HEK293 (cell line): ENCODE data around the gene DNAJC6.

Experiments
- CTCF ChIA-PET: fragments of 350-600 bp; formaldehyde crosslinking; extraction: SDS; loops from one replicate; lab custom pipeline; 2021; ENCODE audit warnings: antibody characterized with exemption; lab: Yijun Ruan, JAX
- POLR2A ChIA-PET: fragments of 300-600 bp; formaldehyde crosslinking; extraction: SDS; loops from one replicate; lab custom pipeline; 2020; ENCODE audit warnings: antibody characterized with exemption, inconsistent platforms; lab: Yijun Ruan, JAX
- H3K27ac ChIP-seq: fragments of 200-500 bp; sonication (Bioruptor generic); 2 replicates; pipeline ENCODE4 v1.5.1; 2014; ENCODE audit warnings: low read depth, low read length, control low read depth, inconsistent platforms; ENCODE audit errors: extremely low read depth
- H3K36me3 ChIP-seq, 2 experiments: fragments of 200-500 bp in 1 of 2; sonication (Bioruptor generic) in 1 of 2; 1 replicate in 1 of 2; 2 replicates in 1 of 2; pipeline ENCODE4 v1.5.1; 2014 to 2017; ENCODE audit warnings: inconsistent platforms in 2 of 2, low read length in 2 of 2; ENCODE audit not compliant: control insufficient read depth in 2 of 2, insufficient read depth in 1 of 2
- H3K4me1 ChIP-seq: fragments of 200-500 bp; sonication (Bioruptor generic); 2 replicates; pipeline ENCODE4 v1.5.1; 2014; ENCODE audit warnings: mild to moderate bottlenecking, low read length, inconsistent platforms; ENCODE audit not compliant: control insufficient read depth, insufficient read depth
- H3K4me3 ChIP-seq: 2 replicates; pipeline ENCODE4 v1.5.1; 2011; ENCODE audit warnings: low read depth, mild to moderate bottlenecking, control low read depth, low read length, moderate library complexity
- H3K9me3 ChIP-seq: fragments of 200-500 bp; sonication (Bioruptor generic); 2 replicates; pipeline ENCODE4 v1.5.1; 2014; ENCODE audit warnings: low read depth, low read length, inconsistent platforms; ENCODE audit not compliant: control insufficient read depth, insufficient read depth
- EGR2 ChIP-seq: fragments of 450-650 bp; formaldehyde crosslinking; IDR thresholded peaks from 2 replicates; pipeline ENCODE4 v1.5.1; 2016; ENCODE audit warnings: low read depth, missing biosample characterization, missing genetic modification characterization
- HOXA7 ChIP-seq: sonication (generic); formaldehyde crosslinking; IDR thresholded peaks from 2 replicates; pipeline ENCODE4 v1.8.1; 2022; ENCODE audit warnings: missing genetic modification reagents, borderline replicate concordance
- IKZF3 ChIP-seq: fragments of 450-650 bp; IDR thresholded peaks from 2 replicates; pipeline ENCODE4 v1.5.0; 2018; ENCODE audit warnings: missing biosample characterization, mild to moderate bottlenecking, missing genetic modification characterization, moderate library complexity
- KLF1 ChIP-seq: fragments of 450-650 bp; formaldehyde crosslinking; IDR thresholded peaks from 2 replicates; pipeline ENCODE4 v1.5.1; 2016; ENCODE audit warnings: missing biosample characterization, missing genetic modification characterization
- KLF7 ChIP-seq: fragments of 450-650 bp; formaldehyde crosslinking; IDR thresholded peaks from 2 replicates; pipeline ENCODE4 v1.5.1; 2016; ENCODE audit warnings: missing biosample characterization, missing genetic modification characterization, borderline replicate concordance
- MYNN ChIP-seq: fragments of 450-650 bp; formaldehyde crosslinking; IDR thresholded peaks from 2 replicates; pipeline ENCODE4 v1.5.1; 2016; ENCODE audit warnings: missing biosample characterization, missing genetic modification characterization, borderline replicate concordance
- PATZ1 ChIP-seq: fragments of 450-650 bp; formaldehyde crosslinking; IDR thresholded peaks from 2 replicates; pipeline ENCODE4 v1.5.1; 2016; ENCODE audit warnings: missing biosample characterization, missing genetic modification characterization
- RBAK ChIP-seq: fragments of 450-650 bp; formaldehyde crosslinking; IDR thresholded peaks from 2 replicates; pipeline ENCODE4 v1.5.1; 2016; ENCODE audit warnings: missing biosample characterization, missing genetic modification characterization
- SETDB1 ChIP-seq: IDR thresholded peaks from one replicate; pipeline ENCODE4 v1.6.1; 2017; ENCODE audit warnings: mild to moderate bottlenecking, low read length, moderate library complexity, mixed read lengths; ENCODE audit not compliant: insufficient read length
- YY2 ChIP-seq: fragments of 450-650 bp; formaldehyde crosslinking; IDR thresholded peaks from 2 replicates; pipeline ENCODE4 v1.5.1; 2016; ENCODE audit warnings: missing biosample characterization, missing genetic modification characterization
- ZBTB1 ChIP-seq: fragments of 450-650 bp; formaldehyde crosslinking; IDR thresholded peaks from 2 replicates; pipeline ENCODE4 v1.5.1; 2016; ENCODE audit warnings: missing biosample characterization, missing genetic modification characterization
- ZBTB7A ChIP-seq: fragments of 450-650 bp; formaldehyde crosslinking; IDR thresholded peaks from 2 replicates; pipeline ENCODE4 v1.5.1; 2016; ENCODE audit warnings: low read depth, missing biosample characterization, missing genetic modification characterization
- ZBTB8A ChIP-seq: fragments of 450-650 bp; formaldehyde crosslinking; IDR thresholded peaks from 2 replicates; pipeline ENCODE4 v1.5.1; 2016; ENCODE audit warnings: missing biosample characterization, missing genetic modification characterization
- ZFP37 ChIP-seq: fragments of 450-650 bp; formaldehyde crosslinking; IDR thresholded peaks from 2 replicates; pipeline ENCODE4 v1.5.1; 2016; ENCODE audit warnings: missing biosample characterization, missing genetic modification characterization
- ZNF174 ChIP-seq: fragments of 450-650 bp; formaldehyde crosslinking; IDR thresholded peaks from 2 replicates; pipeline ENCODE4 v1.5.0; 2017; ENCODE audit warnings: missing biosample characterization, mild to moderate bottlenecking, missing genetic modification characterization
- ZNF366 ChIP-seq: fragments of 450-650 bp; formaldehyde crosslinking; conservative IDR thresholded peaks from 2 replicates; pipeline ENCODE4 v1.5.1; 2016; ENCODE audit warnings: missing biosample characterization, missing genetic modification characterization
- ZNF488 ChIP-seq: fragments of 450-650 bp; formaldehyde crosslinking; IDR thresholded peaks from 2 replicates; pipeline ENCODE4 v1.5.1; 2016; ENCODE audit warnings: missing biosample characterization, missing genetic modification characterization
- ZNF501 ChIP-seq: fragments of 450-650 bp; formaldehyde crosslinking; IDR thresholded peaks from 2 replicates; pipeline ENCODE4 v1.5.1; 2016; ENCODE audit warnings: missing biosample characterization, missing genetic modification characterization
- ZNF510 ChIP-seq: fragments of 450-650 bp; formaldehyde crosslinking; IDR thresholded peaks from 2 replicates; pipeline ENCODE4 v1.5.1; 2018; ENCODE audit warnings: mild to moderate bottlenecking, missing genetic modification characterization, missing biosample characterization; ENCODE audit not compliant: insufficient replicate concordance
- ZNF544 ChIP-seq: fragments of 450-650 bp; formaldehyde crosslinking; IDR thresholded peaks from 2 replicates; pipeline ENCODE4 v1.5.0; 2017; ENCODE audit warnings: missing biosample characterization, missing genetic modification characterization
- ZNF561 ChIP-seq: fragments of 450-650 bp; IDR thresholded peaks from 2 replicates; pipeline ENCODE4 v1.5.1; 2018; ENCODE audit warnings: missing biosample characterization, missing genetic modification characterization, borderline replicate concordance
- ZNF624 ChIP-seq: fragments of 450-650 bp; formaldehyde crosslinking; IDR thresholded peaks from 2 replicates; pipeline ENCODE4 v1.5.1; 2017; ENCODE audit warnings: missing biosample characterization, missing genetic modification characterization
- ZNF704 ChIP-seq: fragments of 450-650 bp; formaldehyde crosslinking; IDR thresholded peaks from 2 replicates; pipeline ENCODE4 v1.5.1; 2016; ENCODE audit warnings: missing biosample characterization, missing genetic modification characterization
- ZNF76 ChIP-seq: fragments of 450-650 bp; formaldehyde crosslinking; IDR thresholded peaks from 2 replicates; pipeline ENCODE4; 2016; ENCODE audit warnings: low read depth, missing biosample characterization, missing genetic modification characterization, borderline replicate concordance
- ZNF785 ChIP-seq: fragments of 450-650 bp; formaldehyde crosslinking; IDR thresholded peaks from 2 replicates; pipeline ENCODE4 v1.5.1; 2016; ENCODE audit warnings: missing biosample characterization, missing genetic modification characterization
- ZNF843 ChIP-seq: fragments of 450-650 bp; formaldehyde crosslinking; IDR thresholded peaks from 2 replicates; pipeline ENCODE4 v1.5.1; 2016; ENCODE audit warnings: missing biosample characterization, missing genetic modification characterization
- ZSCAN30 ChIP-seq: fragments of 450-650 bp; IDR thresholded peaks from 2 replicates; pipeline ENCODE4 v1.5.1; 2018; ENCODE audit warnings: missing biosample characterization, mild to moderate bottlenecking, missing genetic modification characterization, moderate library complexity
- ZXDB ChIP-seq: fragments of 450-650 bp; formaldehyde crosslinking; IDR thresholded peaks from 2 replicates; pipeline ENCODE4 v1.5.1; 2016; ENCODE audit warnings: missing biosample characterization, missing genetic modification characterization
- TF ChIP-seq, protein P1 (sequence below): fragments of 450-650 bp; formaldehyde crosslinking; IDR thresholded peaks from 2 replicates; pipeline ENCODE4 v1.5.1; 2017; ENCODE audit warnings: missing biosample characterization, missing genetic modification characterization
- TF ChIP-seq, protein P2 (sequence below): fragments of 450-650 bp; IDR thresholded peaks from 2 replicates; pipeline ENCODE4 v1.5.1; 2018; ENCODE audit warnings: missing biosample characterization, mild to moderate bottlenecking, missing genetic modification characterization

Gene DNAJC6

DNA sequence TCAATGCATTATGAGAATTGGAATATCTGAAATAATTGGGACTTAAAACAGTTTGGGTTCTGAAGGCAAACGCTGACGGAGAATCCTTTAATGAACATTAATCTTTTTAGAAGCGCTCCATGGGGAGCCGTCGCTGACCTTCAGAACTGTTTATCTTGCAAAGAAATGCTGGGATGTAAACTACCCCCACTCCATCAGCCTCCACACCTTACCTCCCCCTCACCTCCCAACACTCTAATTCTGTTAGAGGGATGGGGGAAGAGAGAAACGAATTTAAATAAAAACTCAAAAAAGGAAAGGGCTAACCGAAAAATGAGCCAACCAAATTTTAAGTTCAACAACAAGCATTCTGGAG lies 44.1 kb upstream of the DNAJC6 start (continued):
- TF ChIP-seq, protein P1, sequence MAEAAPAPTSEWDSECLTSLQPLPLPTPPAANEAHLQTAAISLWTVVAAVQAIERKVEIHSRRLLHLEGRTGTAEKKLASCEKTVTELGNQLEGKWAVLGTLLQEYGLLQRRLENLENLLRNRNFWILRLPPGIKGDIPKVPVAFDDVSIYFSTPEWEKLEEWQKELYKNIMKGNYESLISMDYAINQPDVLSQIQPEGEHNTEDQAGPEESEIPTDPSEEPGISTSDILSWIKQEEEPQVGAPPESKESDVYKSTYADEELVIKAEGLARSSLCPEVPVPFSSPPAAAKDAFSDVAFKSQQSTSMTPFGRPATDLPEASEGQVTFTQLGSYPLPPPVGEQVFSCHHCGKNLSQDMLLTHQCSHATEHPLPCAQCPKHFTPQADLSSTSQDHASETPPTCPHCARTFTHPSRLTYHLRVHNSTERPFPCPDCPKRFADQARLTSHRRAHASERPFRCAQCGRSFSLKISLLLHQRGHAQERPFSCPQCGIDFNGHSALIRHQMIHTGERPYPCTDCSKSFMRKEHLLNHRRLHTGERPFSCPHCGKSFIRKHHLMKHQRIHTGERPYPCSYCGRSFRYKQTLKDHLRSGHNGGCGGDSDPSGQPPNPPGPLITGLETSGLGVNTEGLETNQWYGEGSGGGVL = peak; percentile 92
- TF ChIP-seq ZNF544 (tag by site-specific recombination) (no peak), EGR2 (tag by site-specific recombination) (peak; percentile 90), IKZF3 (no peak), ZFP37 (tag by site-specific recombination) (no peak)
- TF ChIP-seq, protein P2, sequence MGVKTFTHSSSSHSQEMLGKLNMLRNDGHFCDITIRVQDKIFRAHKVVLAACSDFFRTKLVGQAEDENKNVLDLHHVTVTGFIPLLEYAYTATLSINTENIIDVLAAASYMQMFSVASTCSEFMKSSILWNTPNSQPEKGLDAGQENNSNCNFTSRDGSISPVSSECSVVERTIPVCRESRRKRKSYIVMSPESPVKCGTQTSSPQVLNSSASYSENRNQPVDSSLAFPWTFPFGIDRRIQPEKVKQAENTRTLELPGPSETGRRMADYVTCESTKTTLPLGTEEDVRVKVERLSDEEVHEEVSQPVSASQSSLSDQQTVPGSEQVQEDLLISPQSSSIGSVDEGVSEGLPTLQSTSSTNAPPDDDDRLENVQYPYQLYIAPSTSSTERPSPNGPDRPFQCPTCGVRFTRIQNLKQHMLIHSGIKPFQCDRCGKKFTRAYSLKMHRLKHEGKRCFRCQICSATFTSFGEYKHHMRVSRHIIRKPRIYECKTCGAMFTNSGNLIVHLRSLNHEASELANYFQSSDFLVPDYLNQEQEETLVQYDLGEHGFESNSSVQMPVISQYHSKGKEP (tag by site-specific recombination) = no peak

DNA sequence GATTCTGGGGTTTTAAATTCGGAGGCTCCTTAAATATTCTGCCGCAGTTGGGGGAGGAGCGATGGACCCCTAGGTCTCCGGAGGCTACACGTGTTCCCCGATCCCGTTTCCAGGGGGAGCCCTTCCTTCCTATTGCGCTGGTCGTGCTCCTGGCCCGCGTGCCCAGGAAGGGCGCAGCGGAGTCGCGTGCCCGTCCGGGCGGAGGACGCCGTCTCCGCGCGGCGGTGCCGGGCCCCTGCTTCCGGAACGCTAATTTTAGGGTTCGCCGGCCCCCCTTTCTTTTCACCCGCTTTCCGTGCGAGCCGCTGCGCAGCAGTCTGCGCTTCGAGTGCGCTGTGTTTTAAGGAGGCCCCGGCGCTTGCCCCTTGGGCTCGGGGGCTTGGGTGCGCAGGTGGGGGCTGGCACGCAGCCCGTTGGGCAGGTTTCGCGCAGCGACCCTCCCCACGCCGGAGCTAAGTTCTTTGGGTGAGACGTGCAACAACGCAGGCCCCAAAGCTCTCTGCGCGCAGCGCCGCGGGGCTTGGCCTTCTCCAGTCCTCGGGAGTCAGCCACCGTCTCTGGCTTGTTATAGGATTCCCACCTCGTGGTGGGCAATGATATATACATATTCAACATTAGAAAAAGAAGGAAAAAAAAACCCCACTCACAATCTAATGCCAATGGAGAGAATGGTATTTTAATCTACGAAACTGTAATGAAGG lies 43.5 kb upstream of the DNAJC6 start:
- no peaks in the 10 kb centered on the region for H3K9me3 ChIP-seq
- H3K4me3 ChIP-seq = peak overlapping the region; percentile 36
- ChIA-PET POLR2A (interaction anchor here (0.7 to 1.8 kb wide), 4 partner anchors 11 to 203 kb away, joined by 3 to 9 read pairs (median 5); partner anchors contain the start of genes DNAJC6, LEPR and LEPROT), CTCF (interaction anchor here (1.5 kb wide), 1 partner anchor 29 kb away, joined by 4 read pairs; no protein-coding TSS in a partner anchor)
- H3K27ac ChIP-seq = peak overlapping the region; percentile 63; the same call in 1 of the 2 replicates
- H3K36me3 ChIP-seq = no peaks in the 10 kb centered on the region
- H3K4me1 ChIP-seq = peaks cover 5% of the 10 kb centered on the region; the same call in 1 of the 2 replicates
- TF ChIP-seq RBAK = no peak
- TF ChIP-seq ZXDB (tag by site-specific recombination) = peak; percentile 90
- TF ChIP-seq ZNF544 (tag by site-specific recombination) = no peak
- no peak for TF ChIP-seq ZNF174
- no peak for TF ChIP-seq YY2 (tag by site-specific recombination)
- no peak for TF ChIP-seq ZNF488 (tag by site-specific recombination)
- no peak for TF ChIP-seq KLF7 (tag by site-specific recombination)
- 0 out of 2 replicates have a peak, but pooled peaks have one; percentile 36 for TF ChIP-seq KLF1 (tag by site-specific recombination)
- no peak for TF ChIP-seq ZNF510 (tag by site-specific recombination)
- TF ChIP-seq ZSCAN30 = peak; percentile 75
- no peak for TF ChIP-seq ZNF785 (tag by site-specific recombination)
- TF ChIP-seq ZNF501 = peak; percentile 90; the same call in 1 of the 2 replicates
- TF ChIP-seq ZBTB7A (tag by site-specific recombination) = no peak
- peak; percentile 89 for TF ChIP-seq ZNF561 (tag by site-specific recombination)
- TF ChIP-seq PATZ1 (tag by site-specific recombination) = peak; percentile 74
- 0 out of 2 replicates have a peak, but pooled peaks have one; percentile 35 for TF ChIP-seq ZNF843 (tag by site-specific recombination)
- peak; percentile 34; the same call in 1 of the 2 replicates for TF ChIP-seq ZNF76 (tag by site-specific recombination)
- no peak for TF ChIP-seq ZNF624 (tag by site-specific recombination)
- TF ChIP-seq SETDB1 = no peak
- no peak for TF ChIP-seq ZNF366 (tag by site-specific recombination)
- no peak for TF ChIP-seq HOXA7
- no peak for TF ChIP-seq ZNF704 (tag by site-specific recombination)
- TF ChIP-seq ZBTB8A = peak; percentile 99
- TF ChIP-seq ZBTB1 (tag by site-specific recombination) = no peak
- TF ChIP-seq MYNN (tag by site-specific recombination) = no peak
